Panc1 (cell line): Measurements from ENCODE around the gene ASF1B.

Experiments
- CTCF ChIP-seq: fragments of 450-650 bp; IDR thresholded peaks from 2 replicates; pipeline ENCODE4 v1.5.1; 2017; ENCODE audit warnings: mild to moderate bottlenecking
- POLR2AphosphoS5 ChIP-seq: IDR thresholded peaks from 2 replicates; pipeline ENCODE4 v1.6.1; 2012; ENCODE audit warnings: mild to moderate bottlenecking, low read depth, low read length, moderate library complexity
- REST ChIP-seq, 2 experiments: IDR thresholded peaks; 2 replicates each; pipeline ENCODE4 v1.6.1; 2011 to 2012; ENCODE audit warnings: low read depth in 2 of 2, control low read depth in 1 of 2, low read length in 1 of 2, mild to moderate bottlenecking in 1 of 2, moderate library complexity in 1 of 2; ENCODE audit not compliant: insufficient read depth in 1 of 2
- TCF7L2 ChIP-seq: IDR thresholded peaks from 2 replicates; pipeline ENCODE4 v1.6.1; 2011; ENCODE audit warnings: mild to moderate bottlenecking, low read depth, low read length, inconsistent platforms

DNA sequence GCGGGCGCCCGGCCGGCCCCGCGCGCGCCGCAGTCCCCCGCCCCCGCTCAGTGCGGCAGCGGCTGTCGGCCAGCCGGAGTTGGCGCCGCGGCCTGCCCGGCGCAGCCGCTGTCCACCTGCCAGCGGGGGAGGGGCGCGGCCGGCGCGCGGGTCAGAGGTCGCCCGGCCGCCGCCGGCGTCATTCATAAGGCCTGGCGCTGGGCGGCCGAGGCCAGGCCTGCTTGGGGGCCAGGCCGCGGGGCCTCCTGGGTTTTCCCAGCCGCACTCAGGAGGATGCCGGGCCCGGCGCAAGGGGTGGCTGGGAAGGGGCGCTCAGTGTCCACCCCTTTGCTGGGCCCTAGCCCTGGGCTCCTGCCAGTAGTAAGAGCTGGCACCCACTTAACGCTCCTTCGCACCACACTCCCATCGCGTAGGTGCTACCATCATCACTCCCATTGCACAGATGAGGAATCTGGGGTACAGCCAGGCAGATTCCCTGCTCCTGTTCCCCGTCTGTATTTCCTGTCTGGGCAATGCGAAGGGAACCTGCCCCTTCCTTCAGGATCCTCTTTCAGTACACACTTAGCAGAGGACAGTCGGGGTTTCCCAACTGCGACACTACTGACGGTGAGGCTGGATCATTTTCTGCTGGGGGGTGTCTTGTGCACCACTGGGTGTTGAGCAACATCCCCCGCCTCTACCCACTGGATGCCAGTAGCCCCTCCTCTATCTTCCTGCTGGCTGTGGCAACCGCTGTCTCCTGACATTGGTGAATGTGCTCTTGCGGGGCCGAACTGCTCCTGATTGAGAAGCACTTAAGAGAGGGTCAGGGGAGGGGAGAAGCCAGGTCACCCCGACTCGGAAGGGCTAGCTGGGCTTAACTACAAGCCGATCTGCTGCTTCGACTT, 18.0 kb downstream of the ASF1B start:
- TF ChIP-seq CTCF (no peak), POLR2AphosphoS5 (peak; percentile 25; the same call in 1 of the 2 replicates), REST (IDR thresholded peaks at IDR 0.05; ENCODE audit: insufficient read depth in 1 of 2, low read depth in 2 of 2, low read length in 1 of 2) (no peak), TCF7L2 (no peak)
